Activated CD8-positive, alpha-beta memory T cell treated with anti-CD3 and anti-CD28 coated beads for 48 hours (primary cell): ENCODE measurements around the gene TNPO3.
"Not testable (repeated sequence)": the region's sequence is repeated elsewhere in the genome, so short reads cannot be mapped to it uniquely, and the experiment has no call there.

Source experiments
- DNase-seq, 3 experiments: peaks; one replicate each; pipeline ENCODE4 v3.0.0-alpha.2; 2020; ENCODE audit warnings: low read depth in 2 of 3, low spot score in 2 of 3

Gene TNPO3

DNA sequence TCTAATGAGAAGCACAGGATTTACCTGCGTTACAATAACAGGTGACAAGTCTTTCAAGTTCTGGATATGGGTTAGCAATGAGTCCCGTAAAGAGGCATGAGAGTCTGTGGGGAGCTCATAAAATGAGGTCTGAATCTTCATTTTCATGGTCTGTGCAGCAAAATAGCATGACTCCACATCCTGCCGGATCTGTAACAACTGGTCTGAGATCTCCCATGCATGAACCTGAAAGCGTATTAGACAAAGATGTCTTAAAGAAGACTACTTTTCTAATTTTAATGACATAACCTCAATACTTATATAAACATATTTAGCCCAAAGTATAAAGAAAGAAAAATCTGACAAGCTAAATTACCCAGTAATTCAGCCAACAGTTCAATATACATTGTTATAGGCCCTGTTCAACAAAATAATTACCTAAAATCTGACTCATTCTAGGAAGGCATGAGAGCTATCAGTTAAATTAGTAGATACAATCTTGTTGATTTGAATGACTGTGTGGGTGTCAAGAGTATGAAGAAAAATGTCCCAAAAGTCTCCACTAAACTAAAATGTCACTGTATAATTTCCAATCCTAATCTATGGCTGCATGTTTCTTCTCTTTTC is 36.9 kb downstream of the TNPO3 start:
- DNase-seq, result no peak

GRCh38 chr7:129017264-129017663 is 37.6 kb downstream of the TNPO3 start:
- DNase-seq, result no peak

DNA sequence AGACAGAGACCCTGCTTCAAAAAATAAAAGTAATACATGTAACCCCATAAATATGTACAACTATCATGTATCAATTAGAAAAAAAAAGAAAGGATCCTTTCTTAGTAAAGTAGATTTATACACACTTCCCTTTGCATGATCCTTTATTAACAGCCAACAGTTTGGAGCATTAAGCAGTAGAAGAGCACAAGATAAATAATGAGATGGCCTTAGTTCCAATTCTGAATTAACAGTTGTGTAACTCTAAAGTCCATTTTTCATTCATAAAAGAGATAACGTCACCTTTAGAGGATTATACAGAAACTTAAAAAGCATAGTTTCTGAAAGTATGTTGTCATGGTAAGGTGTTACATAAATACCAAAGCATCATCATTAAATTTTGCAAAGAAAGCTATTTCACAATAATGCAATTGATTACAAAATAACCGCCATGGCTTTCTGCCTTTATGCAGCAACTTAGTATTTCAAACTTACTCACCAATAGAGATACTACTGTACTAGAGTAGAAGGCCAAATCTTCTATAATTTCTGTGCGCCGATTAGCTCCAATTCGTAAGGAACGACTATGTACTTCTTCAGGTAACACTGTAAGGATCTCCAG is 40.3 kb downstream of the TNPO3 start:
- DNase-seq, result no peak

DNA sequence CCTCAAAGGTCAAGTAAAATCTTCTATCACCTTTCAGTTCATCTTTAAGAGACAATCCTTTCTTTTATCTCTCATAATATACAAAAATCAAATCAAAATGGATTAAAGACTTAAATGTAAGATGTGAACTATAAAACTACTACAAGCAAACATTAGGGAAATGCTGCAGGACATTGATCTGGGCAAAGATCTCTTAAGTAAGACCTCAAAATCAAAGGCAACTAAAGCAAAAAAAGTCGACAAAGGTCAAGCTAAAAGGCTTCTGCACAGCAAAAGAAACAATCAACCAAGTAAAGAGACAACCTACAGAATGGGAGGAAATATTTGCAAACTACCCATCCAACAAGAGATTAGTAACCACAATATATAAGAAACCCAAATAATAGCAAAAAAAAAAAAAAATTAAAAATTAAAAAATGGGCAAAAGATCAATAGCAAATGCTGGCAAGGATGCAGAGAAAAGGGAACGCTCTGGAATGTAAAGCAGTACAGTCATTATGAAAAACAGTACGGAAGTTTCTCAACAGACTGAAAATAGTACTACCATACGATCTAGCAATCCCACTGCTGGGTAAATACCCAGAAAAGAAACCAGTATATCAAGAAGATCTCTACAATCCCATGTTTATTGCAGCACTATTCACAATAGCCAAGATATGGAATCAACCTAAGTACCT is 41.7 kb downstream of the TNPO3 start:
- no peak for DNase-seq

DNA sequence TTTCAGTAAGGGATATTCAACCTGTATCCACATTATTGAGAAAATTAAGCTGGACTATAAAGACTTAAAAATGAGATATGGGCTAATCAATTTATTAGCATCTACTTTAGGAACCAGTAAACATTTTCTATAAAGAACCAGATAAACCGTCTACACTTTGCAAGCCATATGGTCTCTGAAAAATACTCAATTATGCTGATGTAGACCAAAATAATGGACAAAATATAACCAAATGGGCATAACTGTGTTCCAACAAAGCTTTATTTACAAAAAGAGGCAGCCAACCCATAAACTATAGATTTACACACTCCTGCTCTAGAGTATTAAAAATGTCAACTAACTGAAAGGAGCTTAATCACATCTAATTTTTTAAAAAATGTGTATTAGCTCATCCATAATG is 42.3 kb downstream of the TNPO3 start:
- DNase-seq, result no peak

DNA sequence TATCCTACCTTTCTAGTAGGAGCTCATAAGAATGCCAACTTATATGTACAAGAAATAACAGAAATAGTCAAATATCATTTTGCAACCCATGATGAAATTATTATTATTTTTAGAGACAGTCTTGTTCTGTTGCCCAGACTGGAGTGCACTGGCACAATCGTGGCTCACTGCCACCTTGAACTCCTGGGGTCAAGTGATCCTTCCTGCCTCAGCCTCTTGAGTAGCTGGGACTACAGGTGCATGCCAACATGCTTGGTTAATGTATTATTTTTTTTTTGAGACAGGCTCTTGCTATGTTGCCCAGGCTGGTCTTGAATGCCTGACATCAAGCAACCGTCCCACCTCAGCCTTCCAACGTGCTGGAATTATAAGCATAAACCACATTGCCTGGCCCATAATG is 44.8 kb downstream of the TNPO3 start:
- no peak for DNase-seq

DNA sequence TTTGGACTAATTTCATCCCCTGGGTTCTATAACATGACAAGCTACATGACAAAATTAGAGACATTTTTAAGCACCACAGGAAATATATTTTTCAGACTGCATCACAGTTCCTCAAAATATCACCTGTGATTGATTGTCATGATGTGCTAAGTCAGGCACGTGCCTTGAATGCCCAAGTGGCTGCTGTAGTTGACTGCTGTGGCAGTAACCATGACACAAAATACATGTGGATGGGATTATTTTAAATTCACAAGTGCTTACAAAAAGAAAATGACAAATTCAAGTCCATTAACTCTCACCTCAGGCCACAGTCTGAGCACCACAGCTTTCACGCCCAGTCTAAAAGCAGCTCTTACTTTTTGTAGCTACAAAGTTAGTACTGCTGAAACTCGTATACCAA is 45.5 kb downstream of the TNPO3 start:
- no peak for DNase-seq

DNA sequence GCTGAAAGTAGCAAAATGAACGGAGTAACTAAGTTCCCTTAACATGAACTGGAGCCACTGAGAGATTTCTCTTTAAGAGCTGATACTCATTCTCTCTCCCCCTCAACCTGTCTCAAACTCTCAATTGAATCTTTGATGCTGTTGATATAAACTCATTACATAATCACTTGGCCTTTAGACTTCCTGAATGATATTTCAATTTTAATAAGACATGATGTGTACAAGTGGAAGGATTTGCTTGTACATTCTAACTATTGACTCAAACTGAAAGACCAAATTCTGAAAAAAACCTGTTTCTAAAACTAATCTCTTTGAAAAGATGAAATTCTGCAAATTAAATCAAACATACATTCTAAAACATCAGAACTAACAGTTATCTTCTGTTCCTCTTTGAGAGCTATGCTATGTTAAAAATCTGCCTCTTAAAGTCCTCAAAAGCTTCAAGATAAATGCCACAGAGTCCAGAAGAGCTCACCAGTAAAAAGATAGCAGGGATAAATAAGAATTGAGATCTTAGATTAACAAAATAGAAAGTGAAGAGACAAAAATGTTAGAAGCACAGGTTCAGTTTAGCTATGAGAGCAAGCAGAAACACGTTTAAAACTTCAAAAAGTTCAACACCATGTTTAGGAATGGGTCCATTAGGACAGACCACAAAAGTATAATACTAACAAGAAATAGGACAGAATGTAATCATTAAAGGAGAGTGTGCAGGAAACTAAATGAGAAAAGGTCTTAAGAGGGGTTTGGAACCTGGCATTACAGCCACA is 46.1 kb downstream of the TNPO3 start:
- DNase-seq, result no peak

GRCh38 chr7:129007572-129007971 is 47.3 kb downstream of the TNPO3 start:
- DNase-seq, result no peak

DNA sequence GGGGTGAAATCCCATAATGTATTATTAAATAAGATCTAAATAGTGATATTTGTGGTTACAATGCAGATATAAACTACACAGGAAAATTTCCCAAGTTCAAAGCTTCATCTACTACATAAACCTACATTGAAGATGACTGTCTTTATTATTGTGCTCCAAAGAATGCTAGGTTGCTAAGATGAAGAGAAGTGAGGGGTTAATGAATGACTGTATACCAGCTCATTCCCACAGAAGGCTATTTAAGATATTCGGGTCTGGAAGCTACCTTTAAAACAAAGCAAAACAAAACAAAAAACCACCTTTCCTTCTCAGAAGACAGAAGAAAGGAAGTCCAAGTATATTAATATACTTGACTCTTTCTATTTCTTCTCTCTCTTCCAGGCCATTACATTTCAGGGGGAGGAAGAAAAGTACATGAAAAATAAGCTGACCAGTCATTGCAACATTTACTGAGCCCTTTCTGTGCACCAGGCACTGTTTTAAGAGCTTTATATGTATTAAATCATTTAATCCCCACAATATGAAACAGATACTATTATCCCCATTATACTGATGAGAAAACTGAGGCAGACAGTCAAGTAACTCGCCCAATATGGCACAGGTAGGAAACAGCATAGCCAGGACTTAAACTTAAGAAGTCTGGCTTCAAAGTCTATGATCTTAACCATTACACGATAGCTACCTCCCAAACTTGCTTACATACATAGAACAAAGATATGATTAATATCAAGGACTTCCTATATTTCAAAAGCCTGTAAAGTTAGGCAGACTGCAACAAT is 48.1 kb downstream of the TNPO3 start:
- DNase-seq, result no peak

DNA sequence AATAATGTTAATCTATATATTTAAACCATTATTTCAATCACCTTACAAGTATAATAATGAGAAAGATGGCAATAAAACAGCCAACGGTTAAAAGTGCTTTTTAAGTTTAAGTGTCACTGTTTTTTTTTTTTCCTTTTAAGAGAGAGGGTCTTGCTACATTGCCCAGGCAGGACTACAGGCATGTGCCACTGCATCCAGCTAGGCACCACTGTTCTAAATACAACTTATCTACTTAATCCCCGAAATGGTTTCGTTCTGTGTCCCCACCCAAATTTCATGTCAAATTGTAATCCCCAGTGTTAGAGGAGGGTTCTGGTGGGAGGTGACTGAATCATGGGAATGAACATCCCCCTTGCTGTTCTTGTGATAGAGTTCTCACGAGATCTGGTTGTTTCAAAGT is 49.7 kb downstream of the TNPO3 start:
- no peak for DNase-seq

DNA sequence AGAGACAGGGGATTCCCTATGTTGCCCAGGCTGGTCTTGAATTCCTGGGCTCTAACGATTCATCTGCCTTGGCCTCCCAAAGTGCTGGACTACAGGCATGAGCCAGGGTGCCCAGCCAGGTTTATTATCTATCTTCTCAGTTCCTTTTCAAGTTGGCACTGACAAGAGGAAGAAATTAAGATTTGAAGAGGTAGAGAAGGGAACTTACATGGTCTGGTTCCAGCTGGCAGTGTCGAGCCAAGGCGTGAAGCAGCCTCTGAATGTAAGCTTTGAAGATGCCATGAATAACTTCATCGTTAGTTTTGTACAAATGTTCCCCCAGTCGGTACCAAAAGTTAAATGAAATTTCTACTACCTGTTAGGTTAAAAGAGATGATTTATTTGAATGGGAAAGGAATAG is 57.7 kb downstream of the TNPO3 start:
- DNase-seq, result no peak

GRCh38 chr7:128994560-128994959 is 60.4 kb downstream of the TNPO3 start:
- DNase-seq, result not testable (repeated sequence)

DNA sequence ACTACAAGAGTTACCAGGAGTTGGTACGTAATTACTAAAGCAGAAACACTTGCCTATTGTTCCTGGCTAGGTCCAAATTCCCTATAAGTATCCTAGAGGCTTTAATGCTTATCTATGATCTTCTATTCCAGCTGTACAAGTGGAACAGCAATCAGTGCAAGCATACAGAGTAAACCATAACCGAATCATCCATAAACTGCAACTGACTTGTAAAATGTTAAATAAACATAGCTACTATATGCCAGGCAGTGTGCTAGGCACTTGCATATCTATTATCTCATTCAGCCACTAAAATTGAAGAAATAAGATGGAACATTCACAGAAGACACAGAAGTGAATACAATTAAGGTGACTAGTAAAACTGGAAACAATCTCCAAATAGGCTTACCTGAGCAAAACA is 61.5 kb downstream of the TNPO3 start:
- DNase-seq, result no peak

- DNase-seq, result no peak
Measured at GRCh38 chr7:128989961-128990360, 65.0 kb downstream of the TNPO3 start.

DNA sequence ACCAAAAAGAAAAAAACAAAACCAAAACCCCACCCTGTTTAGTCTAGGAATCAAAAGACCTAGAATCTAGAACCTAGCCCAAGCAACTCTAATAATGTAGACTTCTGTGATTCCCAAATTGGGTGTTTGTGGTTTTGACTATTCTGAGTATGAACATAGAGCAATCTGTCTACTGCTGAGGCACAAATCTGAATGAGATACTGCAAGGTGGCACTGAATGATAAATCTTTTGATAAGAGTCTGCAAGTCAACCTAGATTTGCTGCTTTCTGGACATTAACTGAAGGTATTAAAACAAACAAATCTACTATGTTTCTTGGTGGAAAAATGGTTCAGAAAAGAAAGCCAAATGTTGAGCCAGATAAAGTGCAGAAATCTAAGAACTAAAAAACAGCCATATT is 66.5 kb downstream of the TNPO3 start:
- DNase-seq, result no peak

GRCh38 chr7:128986609-128987008 is 68.3 kb downstream of the TNPO3 start:
- DNase-seq, result no peak

DNA sequence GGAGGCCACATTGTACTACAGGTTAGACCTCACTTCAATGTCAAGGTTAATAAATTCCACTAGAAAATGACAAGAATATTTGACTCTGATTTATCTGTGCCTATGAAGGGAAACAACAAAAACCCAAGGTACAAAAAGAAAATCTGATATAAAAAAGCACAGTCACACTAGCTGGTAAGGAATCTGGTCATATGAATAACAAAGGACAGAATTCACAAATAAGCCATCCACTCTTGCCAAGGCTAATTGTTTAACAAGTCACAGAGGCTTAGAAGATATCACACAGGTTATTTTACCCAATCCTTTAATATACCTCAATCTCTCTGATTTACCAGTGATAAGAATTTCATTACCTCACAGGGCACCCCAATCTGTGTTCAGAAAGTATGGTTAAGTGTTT is 69.3 kb downstream of the TNPO3 start:
- DNase-seq, result no peak

DNA sequence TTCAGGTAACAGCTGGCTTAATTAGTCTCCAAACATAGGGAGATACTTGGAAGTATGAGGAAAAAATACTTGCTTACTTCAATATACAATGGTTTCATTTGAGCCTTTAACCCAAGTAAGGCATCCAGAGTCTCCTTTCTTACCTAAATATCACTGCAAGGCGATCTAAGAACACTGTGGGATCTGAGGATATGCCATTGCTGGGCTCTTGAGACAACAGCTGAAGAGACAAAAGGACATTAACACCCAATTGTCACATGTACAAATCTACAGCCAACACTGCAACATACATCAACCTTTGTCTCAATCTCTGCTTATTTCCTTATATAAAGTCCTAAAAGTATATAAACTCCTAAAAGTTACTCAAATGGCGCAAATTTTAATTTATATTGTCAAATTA is 72.8 kb downstream of the TNPO3 start:
- no peak for DNase-seq

DNA sequence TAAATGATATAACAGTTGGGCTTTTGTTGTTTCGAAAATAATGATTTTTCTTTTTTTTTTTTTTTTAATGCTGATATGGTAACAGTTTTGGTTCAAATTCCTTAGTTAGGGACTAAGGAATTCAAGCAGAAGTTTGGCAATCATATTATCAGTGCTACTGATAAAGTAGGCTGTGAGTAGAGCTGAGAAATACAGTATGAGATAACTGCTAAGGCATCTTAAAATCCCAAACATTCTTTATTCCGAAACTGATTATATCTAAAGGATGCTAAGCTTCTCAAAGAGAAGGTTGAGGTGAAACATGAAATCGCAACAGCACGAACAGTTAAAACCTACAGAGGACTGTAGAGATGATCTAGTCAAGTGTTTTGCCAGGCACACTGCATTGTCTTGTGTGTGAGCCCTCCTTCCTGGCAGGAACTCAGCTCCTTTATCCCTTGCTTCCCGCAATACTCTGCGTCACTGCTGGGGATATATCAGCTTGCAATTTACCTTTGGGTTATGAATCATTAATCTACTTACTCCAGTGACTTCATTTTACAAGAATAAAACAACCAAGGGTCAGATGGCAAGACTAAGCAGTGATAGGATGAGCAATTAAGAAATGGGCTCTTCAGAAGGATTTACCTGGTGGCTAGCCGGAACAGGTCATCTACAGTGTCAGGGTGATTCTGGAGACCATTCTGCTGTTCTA is 80.5 kb downstream of the TNPO3 start:
- DNase-seq, result no peak

DNA sequence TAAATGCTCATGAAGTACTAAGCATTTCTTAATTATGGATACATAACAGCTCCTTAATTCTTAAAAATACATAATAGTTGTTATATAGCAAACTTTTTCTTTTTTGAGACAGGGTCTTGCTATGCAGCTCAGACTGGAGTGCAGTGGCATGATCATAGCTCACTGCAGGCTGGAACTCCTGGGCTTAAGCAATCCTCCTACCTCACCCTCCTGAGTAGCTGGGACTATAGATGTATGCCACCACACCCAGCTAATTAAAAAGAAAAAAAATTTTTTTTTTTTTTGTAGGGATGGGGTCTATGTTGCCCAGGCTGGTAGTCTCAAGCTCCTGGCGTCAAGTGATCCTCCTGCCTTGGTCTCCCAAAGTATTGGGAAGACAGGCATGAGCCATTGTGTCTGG is 86.3 kb downstream of the TNPO3 start:
- no peak for DNase-seq
